OCI-LY1 (cell line): ENCODE measurements around the gene ADK.

Experiments
- CTCF ChIP-seq: fragments of 200-600 bp; sonication (generic), shearing (Covaris generic); IDR thresholded peaks from 2 replicates; pipeline ENCODE4 v1.5.1; 2017; ENCODE audit warnings: mild to moderate bottlenecking, antibody characterized with exemption, low read length, moderate library complexity, mixed read lengths
- EZH2 ChIP-seq: fragments of 200-600 bp; sonication (generic), shearing (Covaris generic); IDR thresholded peaks from 2 replicates; pipeline ENCODE4 v1.8.0; 2017; ENCODE audit warnings: borderline replicate concordance, mixed run types, mild to moderate bottlenecking, antibody characterized with exemption, low read length, moderate library complexity, mixed read lengths

GRCh38 chr10:74244807-74245206 is 93.8 kb downstream of the ADK start:
- no peak for TF ChIP-seq EZH2
- TF ChIP-seq CTCF = no peak
